Spinal cord (tissue), 10 donors: Measurements from ENCODE around the gene NEURL3. TPM values are rescaled to one million over a fixed set of nuclear protein-coding genes. Genes with fewer than 3 reads are reported as not detected.

Experiments
- DNase-seq, 6 donors: peaks; one replicate each; pipeline versions ENCODE4 v3.0.0 to v3.0.0-alpha.2; 2013 to 2015; ENCODE audit warnings: low spot score in 6 of 6, low read depth in 4 of 6
- H3K27ac ChIP-seq: one replicate; pipeline ENCODE4 v1.5.1; 2013; ENCODE audit warnings: low read depth, low read length, control low read depth
- H3K27me3 ChIP-seq: one replicate; pipeline ENCODE4 v1.6.1; 2013; ENCODE audit warnings: low read length; ENCODE audit not compliant: control insufficient read depth, insufficient read depth
- H3K36me3 ChIP-seq: one replicate; pipeline ENCODE4 v1.6.1; 2013; ENCODE audit warnings: low read length; ENCODE audit not compliant: control insufficient read depth, insufficient read depth
- H3K4me1 ChIP-seq: one replicate; pipeline ENCODE4 v1.6.1; 2013; ENCODE audit warnings: low read length; ENCODE audit not compliant: control insufficient read depth, insufficient read depth
- H3K4me3 ChIP-seq: one replicate; pipeline ENCODE4 v1.5.1; 2013; ENCODE audit warnings: low read depth, low read length, control low read depth
- H3K9me3 ChIP-seq: one replicate; pipeline ENCODE4 v1.6.1; 2013; ENCODE audit warnings: low read length; ENCODE audit not compliant: control insufficient read depth, insufficient read depth
- WGBS: methylation state at CpG from one replicate; pipeline ENCODE4 v1.1.5; 2013; ENCODE audit warnings: missing lambda C conversion rate; ENCODE audit not compliant: insufficient coverage; 5-methylcytosine and 5-hydroxymethylcytosine counted together
- polyA plus RNA-seq, 2 donors: library from polyadenylated mRNA; unstranded; fragments of 120-200 nt; gene quantifications; one replicate each; pipeline ENCODE4 v1.2.1, GENCODE V29; 2013; ENCODE audit not compliant: insufficient read length in 2 of 2
- total RNA-seq, 2 donors: library from RNA; depleted of rRNA in 1 of 2; stranded (reverse); fragments of 120-200 nt in 1 of 2; fragments of >200 nt in 1 of 2; gene quantifications; one replicate each; pipeline versions ENCODE4 v1.2.3 to v1.2.4, GENCODE V29; 2013 to 2014
- donor health status: healthy.

Gene NEURL3
- total and polyA plus RNA-seq, 4 donors, result 0.28 to 0.74 (median 0.43) TPM

- no peaks in the 10 kb centered on the region for H3K9me3 ChIP-seq
- H3K27me3 ChIP-seq, result peaks cover 8% of the 10 kb centered on the region
- DNase-seq, result peak in 2 of 6 donors; percentile 69 to 81
- WGBS, result 13% methylated on average over 1 of the region's 4 CpGs
- H3K36me3 ChIP-seq, result no peaks in the 10 kb centered on the region
- peaks cover 53% of the 10 kb centered on the region for H3K4me1 ChIP-seq
- no peak overlapping the region for H3K4me3 ChIP-seq
- H3K27ac ChIP-seq, result no peak overlapping the region
These were observed 29.0 kb upstream of the NEURL3 start for GRCh38 chr2:96534141-96534540.

GRCh38 chr2:96533292-96534073 lies 28.3 kb upstream of the NEURL3 start:
- peaks cover 11% of the 10 kb centered on the region for H3K27me3 ChIP-seq
- DNase-seq, result peak in 1 of 6 donors; percentile 57
- no peaks in the 10 kb centered on the region for H3K36me3 ChIP-seq
- no peak overlapping the region for H3K4me3 ChIP-seq
- WGBS, result 39% methylated on average over 3 of the region's 8 CpGs
- peak overlapping the region; percentile 0 for H3K27ac ChIP-seq
- H3K9me3 ChIP-seq, result no peaks in the 10 kb centered on the region
- peaks cover 53% of the 10 kb centered on the region for H3K4me1 ChIP-seq

- 90% methylated on average over 2 of the region's 7 CpGs for WGBS
- Histone ChIP-seq H3K27ac (peak overlapping the region; percentile 79), H3K27me3 (peaks cover 7% of the 10 kb centered on the region), H3K4me3 (no peak overlapping the region), H3K9me3 (no peaks in the 10 kb centered on the region), H3K36me3 (no peaks in the 10 kb centered on the region), H3K4me1 (peaks cover 53% of the 10 kb centered on the region)
- DNase-seq, result no peak
These were observed 27.6 kb upstream of the NEURL3 start for GRCh38 chr2:96532641-96533291.

- peaks cover 5% of the 10 kb centered on the region for H3K27me3 ChIP-seq
- H3K4me3 ChIP-seq, result peak overlapping the region; percentile 32
- DNase-seq, result peak in 4 of 6 donors; percentile 74 to 97 (median 88)
- H3K9me3 ChIP-seq, result no peaks in the 10 kb centered on the region
- 5% methylated on average over 17 of the region's 23 CpGs for WGBS
- peaks cover 52% of the 10 kb centered on the region for H3K4me1 ChIP-seq
- H3K27ac ChIP-seq, result peak overlapping the region; percentile 79
- H3K36me3 ChIP-seq, result no peaks in the 10 kb centered on the region
These were observed 26.8 kb upstream of the NEURL3 start for GRCh38 chr2:96531872-96532505.

- no peaks in the 10 kb centered on the region for H3K36me3 ChIP-seq
- H3K4me3 ChIP-seq, result no peak overlapping the region
- peaks cover 55% of the 10 kb centered on the region for H3K4me1 ChIP-seq
- peaks cover 5% of the 10 kb centered on the region for H3K27me3 ChIP-seq
- peak overlapping the region; percentile 79 for H3K27ac ChIP-seq
- H3K9me3 ChIP-seq, result no peaks in the 10 kb centered on the region
- DNase-seq, result no peak
- WGBS, result 77% methylated on average over 4 of the region's 9 CpGs
These were observed 26.2 kb upstream of the NEURL3 start for GRCh38 chr2:96531366-96531765.

GRCh38 chr2:96530474-96531357 lies 25.6 kb upstream of the NEURL3 start:
- Histone ChIP-seq H3K27me3 (peaks cover 5% of the 10 kb centered on the region), H3K4me1 (peaks cover 50% of the 10 kb centered on the region), H3K4me3 (no peak overlapping the region), H3K9me3 (no peaks in the 10 kb centered on the region), H3K36me3 (no peaks in the 10 kb centered on the region), H3K27ac (no peak overlapping the region)
- WGBS, result 84% methylated on average over 12 of the region's 16 CpGs
- DNase-seq, result no peak

GRCh38 chr2:96530144-96530430 lies 24.9 kb upstream of the NEURL3 start:
- Histone ChIP-seq H3K27ac (no peak overlapping the region), H3K27me3 (peaks cover 5% of the 10 kb centered on the region), H3K9me3 (no peaks in the 10 kb centered on the region), H3K4me3 (no peak overlapping the region), H3K4me1 (peaks cover 50% of the 10 kb centered on the region), H3K36me3 (no peaks in the 10 kb centered on the region)
- DNase-seq, result no peak
- WGBS, result 85% methylated on average over 6 of the region's 6 CpGs

- H3K27ac ChIP-seq, result no peak overlapping the region
- DNase-seq, result no peak
- H3K4me3 ChIP-seq, result no peak overlapping the region
- H3K27me3 ChIP-seq, result peaks cover 5% of the 10 kb centered on the region
- H3K4me1 ChIP-seq, result peaks cover 45% of the 10 kb centered on the region
- no peaks in the 10 kb centered on the region for H3K36me3 ChIP-seq
- no peaks in the 10 kb centered on the region for H3K9me3 ChIP-seq
- 93% methylated on average over 8 of the region's 9 CpGs for WGBS
These were observed 24.4 kb upstream of the NEURL3 start for GRCh38 chr2:96529376-96530143.
